ENCODE results near the gene MGAT5B. TPM values are rescaled to one million over a fixed set of nuclear protein-coding genes. Genes with fewer than 3 reads are reported as not detected.
"Not testable (repeated sequence)": the region's sequence is repeated elsewhere in the genome, so short reads cannot be mapped to it uniquely, and the experiment has no call there.

MGAT5B gene
- total RNA-seq, 6 experiments from 2014 or later = 1.5 to 2.3 (median 1.8) TPM

- no peak for TF ChIP-seq CTCF (IDR thresholded peaks at IDR 0.05)
- Mint-ChIP-seq H3K27me3 (ENCODE audit: insufficient read depth) (peaks cover 67% of the 10 kb centered on the region), H3K9me3 (no peaks in the 10 kb centered on the region), H3K4me3 (no peak overlapping the region), H3K36me3 (ENCODE audit: low read depth) (no peaks in the 10 kb centered on the region), H3K27ac (no peak overlapping the region), H3K4me1 (ENCODE audit: low read depth) (no peaks in the 10 kb centered on the region)
- no peak for DNase-seq
Observed at GRCh38 chr17:76968707-76969597, 100.7 kb downstream of the MGAT5B start.

- H3K27ac Mint-ChIP-seq = no peak overlapping the region
- no peak for DNase-seq
- no peaks in the 10 kb centered on the region for H3K4me1 Mint-ChIP-seq (ENCODE audit: low read depth)
- no peak overlapping the region for H3K4me3 Mint-ChIP-seq
- no peak for TF ChIP-seq CTCF (IDR thresholded peaks at IDR 0.05)
- H3K36me3 Mint-ChIP-seq (ENCODE audit: low read depth) = no peaks in the 10 kb centered on the region
- H3K9me3 Mint-ChIP-seq = no peaks in the 10 kb centered on the region
- peaks cover 72% of the 10 kb centered on the region for H3K27me3 Mint-ChIP-seq (ENCODE audit: insufficient read depth)
Observed at GRCh38 chr17:76969598-76970172, 101.5 kb downstream of the MGAT5B start.

- not testable (repeated sequence) for H3K4me3 Mint-ChIP-seq; H3K36me3 Mint-ChIP-seq (ENCODE audit: low read depth); H3K27ac Mint-ChIP-seq; H3K9me3 Mint-ChIP-seq; H3K4me1 Mint-ChIP-seq (ENCODE audit: low read depth); DNase-seq
- H3K27me3 Mint-ChIP-seq (ENCODE audit: insufficient read depth) = peaks cover 72% of the 10 kb centered on the region
Observed at GRCh38 chr17:76970228-76970627, 102.0 kb downstream of the MGAT5B start.

GRCh38 chr17:76972046-76972641, 103.9 kb downstream of the MGAT5B start:
- H3K36me3 Mint-ChIP-seq (ENCODE audit: low read depth) = no peaks in the 10 kb centered on the region
- no peaks in the 10 kb centered on the region for H3K4me1 Mint-ChIP-seq (ENCODE audit: low read depth)
- H3K4me3 Mint-ChIP-seq = no peak overlapping the region
- peaks cover 62% of the 10 kb centered on the region for H3K27me3 Mint-ChIP-seq (ENCODE audit: insufficient read depth)
- DNase-seq = no peak
- no peaks in the 10 kb centered on the region for H3K9me3 Mint-ChIP-seq
- TF ChIP-seq CTCF (IDR thresholded peaks at IDR 0.05) = no peak
- no peak overlapping the region for H3K27ac Mint-ChIP-seq

- DNase-seq = no peak
- Mint-ChIP-seq H3K4me3 (no peak overlapping the region), H3K27me3 (ENCODE audit: insufficient read depth) (peaks cover 63% of the 10 kb centered on the region), H3K27ac (no peak overlapping the region), H3K36me3 (ENCODE audit: low read depth) (peaks cover 1% of the 10 kb centered on the region; the same call in 1 of the 2 replicates), H3K4me1 (ENCODE audit: low read depth) (no peaks in the 10 kb centered on the region), H3K9me3 (peaks cover 1% of the 10 kb centered on the region)
- no peak for TF ChIP-seq CTCF (IDR thresholded peaks at IDR 0.05)
Observed at GRCh38 chr17:76973040-76973439, 104.8 kb downstream of the MGAT5B start.

GRCh38 chr17:76974721-76975120, 106.5 kb downstream of the MGAT5B start:
- no peaks in the 10 kb centered on the region for H3K4me1 Mint-ChIP-seq (ENCODE audit: low read depth)
- peaks cover 5% of the 10 kb centered on the region; the same call in 1 of the 2 replicates for H3K36me3 Mint-ChIP-seq (ENCODE audit: low read depth)
- DNase-seq = no peak
- peaks cover 5% of the 10 kb centered on the region for H3K9me3 Mint-ChIP-seq
- no peak for TF ChIP-seq CTCF (IDR thresholded peaks at IDR 0.05)
- H3K27ac Mint-ChIP-seq = no peak overlapping the region
- H3K27me3 Mint-ChIP-seq (ENCODE audit: insufficient read depth) = peaks cover 62% of the 10 kb centered on the region
- H3K4me3 Mint-ChIP-seq = no peak overlapping the region

GRCh38 chr17:76978050-76978449, 109.8 kb downstream of the MGAT5B start:
- H3K27ac Mint-ChIP-seq; DNase-seq; H3K36me3 Mint-ChIP-seq (ENCODE audit: low read depth); H3K9me3 Mint-ChIP-seq; H3K4me3 Mint-ChIP-seq; H3K4me1 Mint-ChIP-seq (ENCODE audit: low read depth): not testable (repeated sequence)
- peaks cover 43% of the 10 kb centered on the region for H3K27me3 Mint-ChIP-seq (ENCODE audit: insufficient read depth)

Measured in HFFc6 (cell line).